ENCODE data around the gene ENAH.

DNA sequence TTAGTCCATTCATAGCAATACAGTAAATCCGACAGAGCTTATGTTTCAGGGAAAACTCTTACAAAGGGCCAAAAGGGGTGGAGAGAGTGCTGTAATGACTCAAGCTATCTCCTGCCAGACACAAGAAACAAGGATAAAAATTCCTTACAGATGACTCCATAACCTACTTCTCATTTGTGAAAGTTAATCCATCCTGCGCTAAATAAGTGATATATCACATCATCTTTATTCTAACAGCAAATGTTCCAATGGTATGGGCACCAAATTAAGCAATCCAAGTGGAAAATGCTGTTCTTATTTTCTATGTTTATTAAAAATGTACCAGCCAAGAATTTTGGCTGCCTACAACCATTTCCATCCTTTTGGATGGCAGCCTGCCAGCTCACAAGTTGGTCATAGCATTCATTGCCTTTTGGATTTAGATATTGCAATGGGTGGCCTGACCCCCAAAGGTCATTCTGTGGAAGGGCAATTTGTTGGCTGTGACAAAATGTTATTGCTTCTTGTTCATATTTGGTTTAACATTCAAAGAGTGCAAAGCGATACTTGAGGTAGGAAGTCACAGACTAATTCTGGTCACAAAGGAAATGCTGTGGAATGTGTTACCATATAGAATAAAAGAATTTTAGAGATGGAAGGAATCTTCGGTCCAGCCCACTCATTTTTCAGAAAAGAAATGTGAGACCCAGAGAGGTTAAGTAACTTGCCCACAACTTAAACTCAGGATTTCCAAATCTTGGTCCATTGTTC, 2.8 kb upstream of the ENAH start:
- no peak for TF ChIP-seq EZH2 (IDR thresholded peaks at IDR 0.05; ENCODE audit: borderline replicate concordance, low read length)
- TF ChIP-seq, protein P1, sequence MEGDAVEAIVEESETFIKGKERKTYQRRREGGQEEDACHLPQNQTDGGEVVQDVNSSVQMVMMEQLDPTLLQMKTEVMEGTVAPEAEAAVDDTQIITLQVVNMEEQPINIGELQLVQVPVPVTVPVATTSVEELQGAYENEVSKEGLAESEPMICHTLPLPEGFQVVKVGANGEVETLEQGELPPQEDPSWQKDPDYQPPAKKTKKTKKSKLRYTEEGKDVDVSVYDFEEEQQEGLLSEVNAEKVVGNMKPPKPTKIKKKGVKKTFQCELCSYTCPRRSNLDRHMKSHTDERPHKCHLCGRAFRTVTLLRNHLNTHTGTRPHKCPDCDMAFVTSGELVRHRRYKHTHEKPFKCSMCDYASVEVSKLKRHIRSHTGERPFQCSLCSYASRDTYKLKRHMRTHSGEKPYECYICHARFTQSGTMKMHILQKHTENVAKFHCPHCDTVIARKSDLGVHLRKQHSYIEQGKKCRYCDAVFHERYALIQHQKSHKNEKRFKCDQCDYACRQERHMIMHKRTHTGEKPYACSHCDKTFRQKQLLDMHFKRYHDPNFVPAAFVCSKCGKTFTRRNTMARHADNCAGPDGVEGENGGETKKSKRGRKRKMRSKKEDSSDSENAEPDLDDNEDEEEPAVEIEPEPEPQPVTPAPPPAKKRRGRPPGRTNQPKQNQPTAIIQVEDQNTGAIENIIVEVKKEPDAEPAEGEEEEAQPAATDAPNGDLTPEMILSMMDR (IDR thresholded peaks at IDR 0.05; ENCODE audit: low read length) = peak; percentile 35; the same call in 1 of the 2 replicates
